Measurements from ENCODE around the gene CALML5.

The CALML5 gene

DNA sequence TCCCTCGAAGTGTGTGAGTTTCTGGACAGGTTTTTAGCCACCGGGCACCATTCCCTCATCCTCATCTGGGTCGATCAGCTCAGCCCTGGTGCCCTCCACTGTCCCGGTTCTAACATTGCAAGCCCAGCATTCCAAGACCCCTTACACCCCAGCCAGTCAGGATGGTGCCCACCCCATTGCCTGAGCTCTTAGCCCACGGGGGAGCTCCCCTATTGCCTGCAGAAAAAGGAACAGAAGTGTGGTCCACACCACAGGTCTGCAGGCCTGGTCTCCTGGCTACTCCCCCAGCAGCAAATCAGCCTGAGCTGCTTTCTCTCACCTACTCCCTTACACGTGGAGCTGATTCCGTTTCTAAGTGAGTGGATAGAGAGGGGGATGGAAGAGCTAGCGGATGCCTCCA is 4.8 kb downstream of the CALML5 start:
- WGBS (ENCODE audit: insufficient coverage), result 88% methylated on average over 5 of the region's 8 CpGs

DNA sequence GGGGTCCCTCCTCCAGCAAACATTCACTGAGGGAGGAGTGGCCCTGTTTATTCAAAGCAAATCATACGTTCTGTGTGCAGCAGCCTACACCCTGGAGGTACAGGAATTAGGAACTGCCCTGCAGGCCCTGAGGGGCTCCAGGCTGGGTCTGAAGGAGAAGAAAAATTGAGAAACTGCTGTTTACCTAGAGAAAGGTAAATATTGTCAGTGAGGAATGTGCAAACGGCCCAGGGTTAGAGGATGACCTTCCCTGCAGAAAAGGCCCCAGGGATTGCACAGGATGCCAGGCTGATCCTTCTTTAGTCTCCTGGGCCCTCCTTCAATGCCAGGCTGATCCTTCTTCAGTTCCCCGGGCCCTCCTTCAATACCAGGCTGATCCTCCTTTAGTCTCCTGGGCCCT is 5.7 kb downstream of the CALML5 start:
- no peak overlapping the region for H3K27ac ChIP-seq (ENCODE audit: insufficient read depth in 1 of 2, low read depth in 1 of 2, low read length in 2 of 2, poor library complexity in 1 of 2, severe bottlenecking in 2 of 2)
- POLR2A ChIA-PET, result no interaction called here
- H3K9me3 ChIP-seq (ENCODE audit: control extremely low read depth in 1 of 5, control insufficient read depth in 4 of 5, insufficient read depth in 2 of 5, low read depth in 1 of 5, low read length in 4 of 5), result peaks cover 0 to 6% (median 4%) of the 10 kb centered on the region in 5 experiments
- no peak for DNase-seq
- no peaks in the 10 kb centered on the region for H3K36me3 ChIP-seq (ENCODE audit: control insufficient read depth in 4 of 4, insufficient read depth in 4 of 4, low read length in 3 of 4)
- H3K4me3 ChIP-seq (ENCODE audit: control insufficient read depth in 1 of 7, extremely low read depth in 1 of 7, insufficient read depth in 4 of 7, low read depth in 2 of 7, low read length in 6 of 7), result no peak overlapping the region
- peaks cover 0 to 2% (median 0%) of the 10 kb centered on the region in 4 experiments for H3K4me1 ChIP-seq (ENCODE audit: control extremely low read depth in 1 of 4, control insufficient read depth in 4 of 4, insufficient read depth in 4 of 4, low read length in 3 of 4)
- no peaks in the 10 kb centered on the region for H3K27me3 ChIP-seq (replicated peaks in 2 of 5; ENCODE audit: control insufficient read depth in 4 of 5, insufficient read depth in 5 of 5, low read length in 4 of 5)
- 92% methylated on average over 3 of the region's 3 CpGs for WGBS (ENCODE audit: insufficient coverage)
- CTCF ChIA-PET, result no interaction called here

More for the DNA sequence above, 4.8 kb downstream of the CALML5 start:
- ChIA-PET POLR2A (no interaction called here), CTCF (interaction anchor here (2.3 kb wide), 1 partner anchor 11 kb away, joined by 5 read pairs; no protein-coding TSS in a partner anchor)
- Histone ChIP-seq H3K4me3 (ENCODE audit: control insufficient read depth in 1 of 7, extremely low read depth in 1 of 7, insufficient read depth in 4 of 7, low read depth in 2 of 7, low read length in 6 of 7) (no peak overlapping the region), H3K4me1 (ENCODE audit: control extremely low read depth in 1 of 4, control insufficient read depth in 4 of 4, insufficient read depth in 4 of 4, low read length in 3 of 4) (peaks cover 0 to 2% (median 0%) of the 10 kb centered on the region in 4 experiments), H3K27ac (ENCODE audit: insufficient read depth in 1 of 2, low read depth in 1 of 2, low read length in 2 of 2, poor library complexity in 1 of 2, severe bottlenecking in 2 of 2) (no peak overlapping the region), H3K36me3 (ENCODE audit: control insufficient read depth in 4 of 4, insufficient read depth in 4 of 4, low read length in 3 of 4) (no peaks in the 10 kb centered on the region), H3K27me3 (replicated peaks in 2 of 5; ENCODE audit: control insufficient read depth in 4 of 5, insufficient read depth in 5 of 5, low read length in 4 of 5) (no peaks in the 10 kb centered on the region), H3K9me3 (ENCODE audit: control extremely low read depth in 1 of 5, control insufficient read depth in 4 of 5, insufficient read depth in 2 of 5, low read depth in 1 of 5, low read length in 4 of 5) (peaks cover 0 to 6% (median 4%) of the 10 kb centered on the region in 5 experiments)
- DNase-seq, result no peak

DNA sequence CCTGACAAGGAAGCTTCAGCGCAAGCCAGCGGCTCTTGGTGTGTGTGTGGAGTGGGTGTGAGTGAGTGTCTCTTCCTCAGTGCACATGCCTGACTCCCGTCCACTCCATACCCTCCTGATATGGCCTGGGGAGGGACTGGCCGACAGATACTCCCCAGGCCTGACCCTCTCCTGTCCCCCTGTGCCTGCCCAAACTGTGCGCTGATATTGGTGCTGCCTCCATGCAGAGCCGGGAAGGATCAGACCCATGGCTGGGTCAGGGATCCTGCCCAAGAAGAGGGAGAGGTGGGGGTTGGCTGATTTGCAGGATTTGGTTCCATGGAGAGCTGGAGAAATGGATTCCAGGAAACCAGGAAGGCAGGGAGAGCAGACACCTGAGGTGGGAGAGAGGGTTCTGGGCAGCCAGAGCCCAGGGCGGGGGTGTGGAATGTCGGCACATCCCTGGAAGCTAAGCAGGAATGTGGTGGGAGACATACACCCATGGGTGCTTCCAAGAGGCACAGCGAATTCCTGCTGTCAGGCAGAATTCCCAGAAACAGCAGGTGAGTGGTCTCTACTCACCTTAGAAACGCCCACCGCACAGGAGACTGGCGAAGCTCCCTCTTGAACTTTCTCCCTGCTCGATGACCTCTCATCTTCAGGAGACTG is 6.3 kb downstream of the CALML5 start:
- CTCF ChIA-PET, result no interaction called here

DNA sequence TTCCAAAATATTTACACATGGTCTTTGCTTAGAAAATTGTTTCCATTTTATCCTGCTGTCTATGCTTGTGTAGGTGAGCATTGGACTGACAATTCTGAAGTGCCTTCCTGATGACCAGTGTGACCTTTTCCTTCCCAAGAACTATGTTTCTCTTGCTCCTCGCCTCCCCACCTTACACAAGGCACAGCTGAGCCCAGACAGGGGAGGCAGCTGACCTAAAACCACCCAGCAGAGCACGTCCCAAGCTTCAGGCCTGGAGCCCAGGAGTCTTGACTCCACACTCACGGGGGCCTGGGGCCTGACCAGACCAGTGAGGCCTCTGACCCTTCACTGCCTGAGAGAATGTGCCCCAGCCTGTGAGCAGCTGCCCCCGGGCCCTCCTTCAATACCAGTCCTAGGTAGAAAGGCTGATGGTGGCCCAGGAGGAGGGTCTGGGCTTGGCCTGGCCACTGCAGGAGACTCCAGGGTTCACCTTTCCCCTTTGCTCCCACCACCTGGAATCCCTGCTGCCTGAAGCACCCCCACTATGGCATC is 7.0 kb downstream of the CALML5 start:
- peaks cover 0 to 2% (median 0%) of the 10 kb centered on the region in 4 experiments for H3K4me1 ChIP-seq (ENCODE audit: control extremely low read depth in 1 of 4, control insufficient read depth in 4 of 4, insufficient read depth in 4 of 4, low read length in 3 of 4)
- POLR2A ChIA-PET, result no interaction called here
- no peak overlapping the region for H3K27ac ChIP-seq (ENCODE audit: insufficient read depth in 1 of 2, low read depth in 1 of 2, low read length in 2 of 2, poor library complexity in 1 of 2, severe bottlenecking in 2 of 2)
- DNase-seq, result no peak
- H3K4me3 ChIP-seq (ENCODE audit: control insufficient read depth in 1 of 7, extremely low read depth in 1 of 7, insufficient read depth in 4 of 7, low read depth in 2 of 7, low read length in 6 of 7), result no peak overlapping the region
- H3K27me3 ChIP-seq (replicated peaks in 2 of 5; ENCODE audit: control insufficient read depth in 4 of 5, insufficient read depth in 5 of 5, low read length in 4 of 5), result no peaks in the 10 kb centered on the region
- peaks cover 0 to 6% (median 4%) of the 10 kb centered on the region in 5 experiments for H3K9me3 ChIP-seq (ENCODE audit: control extremely low read depth in 1 of 5, control insufficient read depth in 4 of 5, insufficient read depth in 2 of 5, low read depth in 1 of 5, low read length in 4 of 5)
- WGBS (ENCODE audit: insufficient coverage), result 92% methylated on average over 2 of the region's 4 CpGs
- no peaks in the 10 kb centered on the region for H3K36me3 ChIP-seq (ENCODE audit: control insufficient read depth in 4 of 4, insufficient read depth in 4 of 4, low read length in 3 of 4)
- CTCF ChIA-PET, result no interaction called here

More for the DNA sequence above, 6.3 kb downstream of the CALML5 start:
- no peak overlapping the region for H3K27ac ChIP-seq (ENCODE audit: insufficient read depth in 1 of 2, low read depth in 1 of 2, low read length in 2 of 2, poor library complexity in 1 of 2, severe bottlenecking in 2 of 2)
- no peak overlapping the region for H3K4me3 ChIP-seq (ENCODE audit: control insufficient read depth in 1 of 7, extremely low read depth in 1 of 7, insufficient read depth in 4 of 7, low read depth in 2 of 7, low read length in 6 of 7)
- no peak for DNase-seq
- H3K9me3 ChIP-seq (ENCODE audit: control extremely low read depth in 1 of 5, control insufficient read depth in 4 of 5, insufficient read depth in 2 of 5, low read depth in 1 of 5, low read length in 4 of 5), result peaks cover 0 to 6% (median 4%) of the 10 kb centered on the region in 5 experiments
- H3K36me3 ChIP-seq (ENCODE audit: control insufficient read depth in 4 of 4, insufficient read depth in 4 of 4, low read length in 3 of 4), result no peaks in the 10 kb centered on the region
- peaks cover 0 to 2% (median 0%) of the 10 kb centered on the region in 4 experiments for H3K4me1 ChIP-seq (ENCODE audit: control extremely low read depth in 1 of 4, control insufficient read depth in 4 of 4, insufficient read depth in 4 of 4, low read length in 3 of 4)
- POLR2A ChIA-PET, result no interaction called here
- WGBS (ENCODE audit: insufficient coverage), result 97% methylated on average over 10 of the region's 13 CpGs
- H3K27me3 ChIP-seq (replicated peaks in 2 of 5; ENCODE audit: control insufficient read depth in 4 of 5, insufficient read depth in 5 of 5, low read length in 4 of 5), result no peaks in the 10 kb centered on the region

DNA sequence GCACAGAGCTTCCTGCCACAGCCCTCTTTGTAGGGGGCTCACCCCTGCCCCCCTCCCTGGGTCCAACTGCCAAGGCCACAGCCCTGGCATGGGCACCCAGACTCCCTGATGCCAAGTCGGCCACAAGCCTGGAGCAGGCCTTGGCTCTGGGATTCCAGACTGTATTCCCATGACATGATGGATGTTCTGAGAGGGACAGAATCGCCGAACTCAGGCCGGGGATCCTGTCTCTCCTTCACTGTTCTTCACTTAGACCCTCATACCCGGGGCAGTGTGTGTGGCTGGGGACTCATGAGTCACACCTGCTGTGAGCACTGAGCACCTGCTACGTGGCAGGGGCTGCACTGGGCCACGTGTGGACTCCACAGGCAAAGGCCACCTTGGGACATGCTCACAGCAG is 7.9 kb downstream of the CALML5 start:
- no peak for DNase-seq
- Histone ChIP-seq H3K27me3 (replicated peaks in 2 of 5; ENCODE audit: control insufficient read depth in 4 of 5, insufficient read depth in 5 of 5, low read length in 4 of 5) (no peaks in the 10 kb centered on the region), H3K4me3 (ENCODE audit: control insufficient read depth in 1 of 7, extremely low read depth in 1 of 7, insufficient read depth in 4 of 7, low read depth in 2 of 7, low read length in 6 of 7) (no peak overlapping the region), H3K4me1 (ENCODE audit: control extremely low read depth in 1 of 4, control insufficient read depth in 4 of 4, insufficient read depth in 4 of 4, low read length in 3 of 4) (peaks cover 0 to 2% (median 0%) of the 10 kb centered on the region in 4 experiments), H3K9me3 (ENCODE audit: control extremely low read depth in 1 of 5, control insufficient read depth in 4 of 5, insufficient read depth in 2 of 5, low read depth in 1 of 5, low read length in 4 of 5) (peaks cover 0 to 6% (median 4%) of the 10 kb centered on the region in 5 experiments), H3K36me3 (ENCODE audit: control insufficient read depth in 4 of 4, insufficient read depth in 4 of 4, low read length in 3 of 4) (no peaks in the 10 kb centered on the region), H3K27ac (ENCODE audit: insufficient read depth in 1 of 2, low read depth in 1 of 2, low read length in 2 of 2, poor library complexity in 1 of 2, severe bottlenecking in 2 of 2) (no peak overlapping the region)
- 98% methylated on average over 7 of the region's 7 CpGs for WGBS (ENCODE audit: insufficient coverage)
- ChIA-PET POLR2A (no interaction called here), CTCF (no interaction called here)

DNA sequence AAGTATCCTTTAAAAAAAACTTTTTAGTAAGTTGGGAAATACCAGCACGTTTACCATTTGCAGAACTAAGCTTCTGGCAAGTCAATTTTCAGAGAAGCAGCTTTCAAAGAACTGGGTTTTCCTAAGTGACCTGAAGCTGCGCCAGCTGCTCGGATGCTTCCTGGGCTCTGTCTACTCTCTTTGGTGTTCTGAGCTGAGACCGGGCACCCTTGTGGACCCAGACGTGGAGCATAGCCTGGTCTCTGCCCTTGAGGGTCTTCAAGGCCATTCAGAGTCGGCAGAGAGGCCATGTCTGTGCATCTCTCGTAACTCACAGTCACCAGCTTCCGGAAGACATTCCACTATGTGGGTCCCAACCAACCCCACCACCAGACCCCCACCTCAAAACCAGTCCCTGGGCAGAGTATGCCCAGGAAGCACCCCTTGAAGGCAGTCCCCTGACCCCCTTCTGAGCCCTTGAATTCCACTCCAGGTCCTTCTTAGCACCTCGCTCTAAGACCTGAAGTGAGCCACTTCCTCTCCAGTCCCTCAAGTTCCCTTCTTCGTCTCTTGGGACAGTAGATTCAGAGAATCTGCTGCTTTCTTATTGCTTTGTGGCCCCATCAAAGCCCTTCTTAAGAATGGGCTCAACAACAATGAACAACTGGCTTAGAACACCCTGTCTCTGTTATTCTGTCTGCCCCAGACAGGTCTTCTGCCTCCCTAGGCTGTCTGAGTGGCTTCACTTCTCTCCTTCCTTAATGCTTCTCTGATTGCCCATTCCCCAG is 8.5 kb downstream of the CALML5 start:
- Histone ChIP-seq H3K36me3 (ENCODE audit: control insufficient read depth in 4 of 4, insufficient read depth in 4 of 4, low read length in 3 of 4) (no peaks in the 10 kb centered on the region), H3K27ac (ENCODE audit: insufficient read depth in 1 of 2, low read depth in 1 of 2, low read length in 2 of 2, poor library complexity in 1 of 2, severe bottlenecking in 2 of 2) (no peak overlapping the region), H3K4me1 (ENCODE audit: control extremely low read depth in 1 of 4, control insufficient read depth in 4 of 4, insufficient read depth in 4 of 4, low read length in 3 of 4) (peaks cover 0 to 2% (median 0%) of the 10 kb centered on the region in 4 experiments), H3K4me3 (ENCODE audit: control insufficient read depth in 1 of 7, extremely low read depth in 1 of 7, insufficient read depth in 4 of 7, low read depth in 2 of 7, low read length in 6 of 7) (no peak overlapping the region), H3K27me3 (replicated peaks in 2 of 5; ENCODE audit: control insufficient read depth in 4 of 5, insufficient read depth in 5 of 5, low read length in 4 of 5) (no peaks in the 10 kb centered on the region), H3K9me3 (ENCODE audit: control extremely low read depth in 1 of 5, control insufficient read depth in 4 of 5, insufficient read depth in 2 of 5, low read depth in 1 of 5, low read length in 4 of 5) (peaks cover 0 to 6% (median 4%) of the 10 kb centered on the region in 5 experiments)
- peak in 2 of 3 donors; percentile 10 to 17 for DNase-seq
- ChIA-PET CTCF (no interaction called here), POLR2A (no interaction called here)
- WGBS (ENCODE audit: insufficient coverage), result 92% methylated on average over 10 of the region's 10 CpGs

DNA sequence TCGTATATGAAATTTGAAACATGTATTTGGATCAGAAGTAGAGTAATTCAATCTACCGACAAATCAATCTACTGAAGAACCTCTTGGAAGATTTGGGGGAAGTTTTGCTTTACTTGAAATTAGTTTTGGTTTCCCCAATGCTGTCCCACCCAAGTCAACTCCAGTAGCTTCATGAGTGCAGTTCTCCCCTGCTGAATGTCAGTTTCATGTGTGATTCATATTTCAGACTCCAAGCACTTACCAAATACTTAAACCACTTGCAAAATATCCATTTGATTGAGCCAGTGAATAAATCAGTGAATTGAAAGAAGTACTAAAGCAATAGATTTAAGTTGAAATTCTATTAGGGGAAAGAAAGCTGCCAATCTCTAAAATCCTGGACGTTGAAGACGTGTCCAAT is 9.3 kb downstream of the CALML5 start:
- DNase-seq, result no peak
- ChIA-PET POLR2A (no interaction called here), CTCF (no interaction called here)
- Histone ChIP-seq H3K27me3 (replicated peaks in 2 of 5; ENCODE audit: control insufficient read depth in 4 of 5, insufficient read depth in 5 of 5, low read length in 4 of 5) (no peaks in the 10 kb centered on the region), H3K36me3 (ENCODE audit: control insufficient read depth in 4 of 4, insufficient read depth in 4 of 4, low read length in 3 of 4) (no peaks in the 10 kb centered on the region), H3K4me1 (ENCODE audit: control extremely low read depth in 1 of 4, control insufficient read depth in 4 of 4, insufficient read depth in 4 of 4, low read length in 3 of 4) (peaks cover 0 to 2% (median 0%) of the 10 kb centered on the region in 4 experiments), H3K27ac (ENCODE audit: insufficient read depth in 1 of 2, low read depth in 1 of 2, low read length in 2 of 2, poor library complexity in 1 of 2, severe bottlenecking in 2 of 2) (no peak overlapping the region), H3K9me3 (ENCODE audit: control extremely low read depth in 1 of 5, control insufficient read depth in 4 of 5, insufficient read depth in 2 of 5, low read depth in 1 of 5, low read length in 4 of 5) (peaks cover 0 to 6% (median 4%) of the 10 kb centered on the region in 5 experiments), H3K4me3 (ENCODE audit: control insufficient read depth in 1 of 7, extremely low read depth in 1 of 7, insufficient read depth in 4 of 7, low read depth in 2 of 7, low read length in 6 of 7) (no peak overlapping the region)
- WGBS (ENCODE audit: insufficient coverage), result 100% methylated on average over 2 of the region's 4 CpGs

Data from common myeloid progenitor, CD34-positive (primary cell).